PC-3 (cell line): ENCODE results near the gene CELA1. TPM values are rescaled to one million over a fixed set of nuclear protein-coding genes. Genes with fewer than 3 reads are reported as not detected.
"Not testable (repeated sequence)": the region's sequence is repeated elsewhere in the genome, so short reads cannot be mapped to it uniquely, and the experiment has no call there.

Experiments used
- ATAC-seq: fragments of 200-7000 bp; cut with Tn5 transposase; 2 replicates; pipeline ENCODE4 v1.9.1; 2020; ENCODE audit warnings: mild to moderate bottlenecking, moderate library complexity
- BruUV-seq: library from RNA; stranded (reverse); fragments of 400-500 nt; replicated peaks from 2 replicates; lab custom pipeline; 2021; lab: Mats Ljungman, UMichigan
- CTCF ChIA-PET: fragments of 300-600 bp; sonication (Branson Sonifier 250); formaldehyde crosslinking; loops from one replicate; lab custom pipeline; 2022; ENCODE audit warnings: antibody characterized with exemption; lab: Charles Lee
- POLR2A ChIA-PET: fragments of 300-600 bp; sonication (Branson Sonifier 250); formaldehyde crosslinking; loops from one replicate; lab custom pipeline; 2022; ENCODE audit warnings: antibody characterized with exemption; ENCODE audit not compliant: unreplicated experiment; lab: Charles Lee
- DNase-seq: peaks from one replicate; pipeline ENCODE4 v3.0.0-alpha.2; 2015
- H2AFZ ChIP-seq: fragments of 300-600 bp; sonication (generic); 2 replicates; pipeline ENCODE4 v1.6.0; 2016; ENCODE audit warnings: antibody characterized with exemption, low read length
- H3F3A ChIP-seq: fragments of 300-600 bp; sonication (generic); one replicate; pipeline ENCODE4 v1.6.0; 2017; ENCODE audit warnings: antibody characterized with exemption, low read length, control low read depth, mild to moderate bottlenecking; ENCODE audit not compliant: unreplicated experiment
- H3K27ac ChIP-seq: fragments of 300-600 bp; sonication (generic); 2 replicates; pipeline ENCODE4 v1.5.1; 2016; ENCODE audit warnings: mild to moderate bottlenecking, low read length
- H3K27me3 ChIP-seq: fragments of 300-600 bp; sonication (generic); 2 replicates; pipeline ENCODE4 v1.6.1; 2016; ENCODE audit warnings: low read length, mixed read lengths
- H3K36me3 ChIP-seq: fragments of 300-600 bp; sonication (generic); 2 replicates; pipeline ENCODE4 v1.6.1; 2016; ENCODE audit warnings: low read depth, mixed run types, low read length, mixed read lengths
- H3K4me1 ChIP-seq: fragments of 300-600 bp; sonication (generic); 2 replicates; pipeline ENCODE4 v1.5.1; 2016; ENCODE audit warnings: low read length; ENCODE audit not compliant: insufficient read depth
- H3K4me2 ChIP-seq: fragments of 300-600 bp; sonication (generic); 2 replicates; pipeline ENCODE4 v1.6.0; 2016; ENCODE audit warnings: low read length
- H3K4me3 ChIP-seq: fragments of 300-600 bp; sonication (generic); 2 replicates; pipeline ENCODE4 v1.5.1; 2016; ENCODE audit warnings: mild to moderate bottlenecking, low read length, mixed read lengths
- H3K79me2 ChIP-seq: fragments of 300-600 bp; sonication (generic); 2 replicates; pipeline ENCODE4 v1.6.1; 2017; ENCODE audit warnings: low read length, mixed read lengths
- H3K9ac ChIP-seq: fragments of 300-600 bp; sonication (generic); 2 replicates; pipeline ENCODE4 v1.6.0; 2016; ENCODE audit warnings: mild to moderate bottlenecking, low read length
- H3K9me2 ChIP-seq: fragments of 300-600 bp; sonication (generic); replicated peaks from 2 replicates; pipeline ENCODE4 v1.6.1; 2016; ENCODE audit warnings: mixed run types, low read length, mixed read lengths
- H3K9me3 ChIP-seq: fragments of 300-600 bp; sonication (generic); 2 replicates; pipeline ENCODE4 v1.6.1; 2016; ENCODE audit warnings: low read length, mixed read lengths
- H4K20me1 ChIP-seq: fragments of 300-600 bp; sonication (generic); 2 replicates; pipeline ENCODE4 v1.6.1; 2016; ENCODE audit warnings: low read length, mixed read lengths
- CTCF ChIP-seq: fragments of 300-600 bp; sonication (generic); conservative IDR thresholded peaks from 2 replicates; pipeline ENCODE4 v1.5.1; 2017; ENCODE audit warnings: antibody characterized with exemption, low read depth, mild to moderate bottlenecking, low read length
- EZH2 ChIP-seq: fragments of 300-600 bp; sonication (generic); IDR thresholded peaks from one replicate; pipeline ENCODE4 v1.6.1; 2017; ENCODE audit warnings: antibody characterized with exemption, mild to moderate bottlenecking, low read length; ENCODE audit not compliant: unreplicated experiment
- EZH2phosphoT487 ChIP-seq: fragments of 300-600 bp; sonication (generic); IDR thresholded peaks from 2 replicates; pipeline ENCODE4 v1.6.1; 2018; ENCODE audit warnings: mild to moderate bottlenecking, antibody characterized with exemption, low read length, borderline replicate concordance
- intact Hi-C: fragments of 100-400 bp; cut with micrococcal nuclease; formaldehyde crosslinking; loops from 2 replicates; pipeline ENCODE4 v1.9.0; 2023
- total RNA-seq: library from RNA; depleted of rRNA; stranded (reverse); fragments of >200 nt; gene quantifications from 2 replicates; pipeline ENCODE4 v1.2.3, GENCODE V29; 2014

CELA1 gene
- total RNA-seq, 1 experiment from 2014 or later = not detected

GRCh38 chr12:51293696-51294095 is 52.8 kb downstream of the CELA1 start:
- ATAC-seq (no peak), DNase-seq (no peak)
- no peaks in the 10 kb centered on the region for H3K9me3 ChIP-seq
- intact Hi-C loops = no loop called here
- no peaks in the 10 kb centered on the region for H3F3A ChIP-seq
- no peak overlapping the region for H3K4me3 ChIP-seq
- no peak overlapping the region for H3K9ac ChIP-seq
- ChIA-PET POLR2A (no interaction called here), CTCF (no interaction called here)
- TF ChIP-seq EZH2 (no peak), EZH2phosphoT487 (no peak), CTCF (no peak)
- no peaks in the 10 kb centered on the region for H3K27me3 ChIP-seq
- H3K4me1 ChIP-seq = no peaks in the 10 kb centered on the region
- no peaks in the 10 kb centered on the region for H3K9me2 ChIP-seq
- H2AFZ ChIP-seq = no peak overlapping the region
- H3K4me2 ChIP-seq = no peak overlapping the region
- no peaks in the 10 kb centered on the region for H4K20me1 ChIP-seq
- no peaks in the 10 kb centered on the region for H3K36me3 ChIP-seq
- no TSS peak for BruUV-seq
- H3K79me2 ChIP-seq = no peaks in the 10 kb centered on the region
- H3K27ac ChIP-seq = no peak overlapping the region

GRCh38 chr12:51291603-51292513 is 54.6 kb downstream of the CELA1 start:
- H3K4me1 ChIP-seq, H3K9me3 ChIP-seq, intact Hi-C loops, H3K79me2 ChIP-seq, H3K9me2 ChIP-seq, CTCF ChIA-PET, H2AFZ ChIP-seq, H3K9ac ChIP-seq, H3K36me3 ChIP-seq, H3K27me3 ChIP-seq, H3K27ac ChIP-seq, H3K4me3 ChIP-seq, H3F3A ChIP-seq, H3K4me2 ChIP-seq, ATAC-seq, H4K20me1 ChIP-seq, BruUV-seq, DNase-seq: not testable (repeated sequence)
- POLR2A ChIA-PET = interaction anchor here (0.7 kb wide), 1 partner anchor 16 kb away, joined by 4 read pairs; no protein-coding TSS in a partner anchor

- DNase-seq (no peak), ATAC-seq (no peak)
- TF ChIP-seq EZH2phosphoT487 (no peak), CTCF (no peak), EZH2 (no peak)
- Histone ChIP-seq H3K4me1 (no peaks in the 10 kb centered on the region), H3K27ac (no peak overlapping the region), H3K9me2 (no peaks in the 10 kb centered on the region), H3F3A (no peaks in the 10 kb centered on the region), H4K20me1 (no peaks in the 10 kb centered on the region), H2AFZ (no peak overlapping the region), H3K27me3 (no peaks in the 10 kb centered on the region), H3K4me2 (no peak overlapping the region), H3K36me3 (no peaks in the 10 kb centered on the region), H3K79me2 (no peaks in the 10 kb centered on the region), H3K4me3 (no peak overlapping the region), H3K9me3 (no peaks in the 10 kb centered on the region), H3K9ac (no peak overlapping the region)
- POLR2A ChIA-PET = interaction anchor here (0.5 kb wide), 1 partner anchor 103 kb away, joined by 3 read pairs; no protein-coding TSS in a partner anchor
- BruUV-seq = no TSS peak
- CTCF ChIA-PET = interaction anchor here (0.6 kb wide), 1 partner anchor 55 kb away, joined by 4 read pairs; no protein-coding TSS in a partner anchor
- intact Hi-C loops = no loop called here
These were observed 60.6 kb downstream of the CELA1 start for GRCh38 chr12:51285843-51286242.
